ENCODE results near the gene GNAT2. TPM values are rescaled to one million over a fixed set of nuclear protein-coding genes. Genes with fewer than 3 reads are reported as not detected.

The GNAT2 gene
- total RNA-seq, 2 experiments from 2014 or later, result 0.29 to 0.31 TPM

DNA sequence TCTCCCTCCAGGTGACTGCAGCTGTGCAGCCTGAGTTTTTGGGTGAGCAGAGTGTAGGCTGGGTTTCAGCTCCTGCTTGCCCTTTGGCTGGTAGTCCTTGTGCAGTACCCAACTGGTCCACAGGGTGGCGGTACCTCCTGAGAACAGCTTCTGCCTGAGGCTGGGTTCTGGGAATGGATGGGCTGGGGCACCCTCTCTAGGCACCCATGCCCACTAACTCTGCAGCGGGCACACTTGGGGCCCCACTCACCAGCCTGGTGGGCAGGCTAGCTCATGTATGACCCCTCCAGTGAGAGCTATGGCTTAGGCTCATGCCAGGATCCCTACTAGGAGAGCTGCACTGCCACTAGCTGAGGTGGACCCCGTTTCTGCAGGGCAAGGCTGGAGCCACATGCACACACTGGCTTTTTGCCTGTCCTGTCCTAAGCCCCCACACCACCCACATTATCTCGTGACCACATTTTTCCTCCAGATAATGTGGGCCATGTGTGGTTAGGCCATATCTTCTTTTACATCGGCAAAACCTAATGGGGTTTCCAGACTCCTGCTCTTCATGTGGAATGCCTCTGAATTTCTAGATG lies 21.0 kb upstream of the GNAT2 start:
- ChIA-PET CTCF (interaction anchor here (0.5 to 10.9 kb wide), 79 partner anchors 10 to 1524 kb away, joined by 3 to 242 read pairs (median 4); partner anchors contain the start of genes AHCYL1, AMIGO1, AMPD2 and EPS8L3), POLR2A (interaction anchor here (1.2 to 1.8 kb wide), 3 partner anchors 11 to 94 kb away, joined by 3 to 10 read pairs (median 6); partner anchors contain the start of gene GNAI3)
- DNase-seq, result peak; percentile 93
- no peak overlapping the region for H3K4me3 Mint-ChIP-seq
- peaks cover 5% of the 10 kb centered on the region for H3K4me1 Mint-ChIP-seq (ENCODE audit: low read depth)
- H3K27ac Mint-ChIP-seq, result no peak overlapping the region
- H3K27me3 Mint-ChIP-seq, result no peaks in the 10 kb centered on the region
- H3K9me3 Mint-ChIP-seq, result no peaks in the 10 kb centered on the region
- no peaks in the 10 kb centered on the region for H3K36me3 Mint-ChIP-seq
- intact Hi-C loops (cut with micrococcal nuclease), result loop anchor here (1.0 kb wide), 1 partner anchor 94 kb away; no protein-coding TSS in a partner anchor

DNA sequence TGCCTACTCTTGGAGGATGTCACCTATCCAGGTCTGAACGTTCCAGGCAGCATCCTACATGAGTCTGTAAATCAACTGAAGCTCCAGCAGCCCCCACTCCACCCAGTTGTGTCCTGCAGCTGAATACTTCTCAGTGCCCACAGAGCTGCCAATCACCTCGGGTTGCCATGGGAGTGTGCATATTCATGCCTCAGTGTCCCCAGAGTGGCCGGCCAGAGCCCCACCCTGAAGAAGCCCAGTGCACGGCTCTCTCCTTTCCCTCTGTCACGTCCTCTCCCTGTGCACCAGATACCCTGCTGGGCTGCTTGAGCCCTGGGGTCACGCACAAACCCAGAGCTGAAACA lies 20.4 kb upstream of the GNAT2 start:
- no peak overlapping the region for H3K27ac Mint-ChIP-seq
- no peaks in the 10 kb centered on the region for H3K27me3 Mint-ChIP-seq
- DNase-seq, result no peak
- intact Hi-C loops (cut with micrococcal nuclease), result loop anchor here (1.0 kb wide), 1 partner anchor 94 kb away; no protein-coding TSS in a partner anchor
- H3K4me3 Mint-ChIP-seq, result no peak overlapping the region
- H3K9me3 Mint-ChIP-seq, result no peaks in the 10 kb centered on the region
- H3K36me3 Mint-ChIP-seq, result no peaks in the 10 kb centered on the region
- H3K4me1 Mint-ChIP-seq (ENCODE audit: low read depth), result peaks cover 11% of the 10 kb centered on the region
- POLR2A ChIA-PET, result interaction anchor here (1.2 to 1.8 kb wide), 3 partner anchors 10 to 93 kb away, joined by 3 to 10 read pairs (median 6); partner anchors contain the start of gene GNAI3
- CTCF ChIA-PET, result interaction anchor here (0.5 to 10.9 kb wide), 77 partner anchors 10 to 1524 kb away, joined by 3 to 242 read pairs (median 4); partner anchors contain the start of genes AHCYL1, AMIGO1, AMPD2 and EPS8L3

DNA sequence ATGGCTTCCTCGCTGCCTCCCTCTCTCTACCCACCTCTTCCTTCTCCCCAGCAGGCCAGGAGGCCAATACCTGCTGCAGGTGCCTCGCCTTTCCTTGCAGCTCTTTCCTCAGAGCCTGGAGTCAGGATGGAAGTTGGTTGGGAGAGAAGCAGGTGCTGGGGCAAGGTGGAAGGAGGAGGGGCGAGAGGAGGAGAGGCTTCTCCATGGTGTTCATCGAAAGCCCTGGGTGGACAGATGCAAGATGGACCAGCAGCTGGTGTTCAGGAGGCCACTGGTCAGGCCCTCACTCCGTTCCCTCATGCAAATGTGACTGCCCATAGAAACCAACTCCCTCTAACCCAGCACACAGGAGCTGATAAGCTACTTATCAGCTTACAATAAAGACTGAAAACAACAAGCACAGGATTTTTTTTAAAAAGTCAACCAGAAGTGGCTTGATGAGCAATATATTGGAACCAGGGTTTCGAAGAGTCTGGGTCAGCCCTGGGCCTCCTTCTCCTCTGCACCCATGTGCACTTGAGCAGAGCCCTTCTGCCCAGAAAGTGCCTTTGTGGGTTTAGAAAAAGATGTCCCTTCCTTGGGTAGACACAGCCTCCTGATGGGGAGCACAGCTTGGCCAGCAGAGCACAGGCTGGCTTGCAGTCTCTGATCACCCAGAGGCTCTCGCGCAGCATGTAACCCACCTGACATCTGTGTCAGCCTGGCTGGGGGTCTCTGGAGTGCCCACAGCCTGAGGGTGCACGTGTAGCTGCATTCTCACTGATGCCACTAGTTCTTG lies 19.8 kb upstream of the GNAT2 start:
- DNase-seq, result no peak
- H3K9me3 Mint-ChIP-seq, result no peaks in the 10 kb centered on the region
- no peaks in the 10 kb centered on the region for H3K36me3 Mint-ChIP-seq
- CTCF ChIA-PET, result interaction anchor here (0.6 to 10.9 kb wide), 46 partner anchors 9 to 821 kb away, joined by 3 to 242 read pairs (median 10); partner anchors contain the start of genes AHCYL1, AMPD2, EPS8L3 and GNAI3
- H3K4me3 Mint-ChIP-seq, result no peak overlapping the region
- H3K27ac Mint-ChIP-seq, result no peak overlapping the region
- no peaks in the 10 kb centered on the region for H3K27me3 Mint-ChIP-seq
- POLR2A ChIA-PET, result interaction anchor here (1.3 to 1.8 kb wide), 2 partner anchors 9 to 91 kb away, joined by 3 to 10 read pairs; partner anchors contain the start of gene GNAI3
- H3K4me1 Mint-ChIP-seq (ENCODE audit: low read depth), result peaks cover 16% of the 10 kb centered on the region
- intact Hi-C loops (cut with micrococcal nuclease), result no loop called here

DNA sequence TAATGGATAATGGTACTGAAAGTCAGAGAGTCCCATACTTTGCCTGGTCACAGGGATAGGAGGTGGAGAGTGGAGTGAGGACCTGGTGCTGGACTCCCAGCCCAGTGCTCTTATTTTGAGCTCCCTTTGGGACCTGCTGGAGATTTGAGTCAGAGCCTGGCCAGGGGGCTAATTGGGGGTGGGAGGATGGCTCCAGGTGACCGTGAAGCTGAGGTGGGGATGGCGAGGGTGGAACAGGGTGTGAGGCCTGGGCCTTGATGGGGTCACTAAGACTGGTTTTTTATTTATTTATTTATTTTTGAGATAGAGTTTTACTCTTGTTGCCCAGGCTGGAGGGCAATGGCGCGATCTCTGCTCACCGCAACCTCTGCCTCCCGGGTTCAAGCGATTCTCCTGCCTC lies 18.0 kb upstream of the GNAT2 start:
- intact Hi-C loops (cut with micrococcal nuclease), result no loop called here
- Mint-ChIP-seq H3K36me3 (no peaks in the 10 kb centered on the region), H3K27ac (no peak overlapping the region), H3K9me3 (no peaks in the 10 kb centered on the region), H3K27me3 (no peaks in the 10 kb centered on the region), H3K4me3 (no peak overlapping the region), H3K4me1 (ENCODE audit: low read depth) (peaks cover 18% of the 10 kb centered on the region)
- CTCF ChIA-PET, result interaction anchor here (0.9 to 10.9 kb wide), 7 partner anchors 7 to 347 kb away, joined by 3 to 242 read pairs (median 61); partner anchors contain the start of gene AHCYL1
- DNase-seq, result no peak
- POLR2A ChIA-PET, result no interaction called here

DNA sequence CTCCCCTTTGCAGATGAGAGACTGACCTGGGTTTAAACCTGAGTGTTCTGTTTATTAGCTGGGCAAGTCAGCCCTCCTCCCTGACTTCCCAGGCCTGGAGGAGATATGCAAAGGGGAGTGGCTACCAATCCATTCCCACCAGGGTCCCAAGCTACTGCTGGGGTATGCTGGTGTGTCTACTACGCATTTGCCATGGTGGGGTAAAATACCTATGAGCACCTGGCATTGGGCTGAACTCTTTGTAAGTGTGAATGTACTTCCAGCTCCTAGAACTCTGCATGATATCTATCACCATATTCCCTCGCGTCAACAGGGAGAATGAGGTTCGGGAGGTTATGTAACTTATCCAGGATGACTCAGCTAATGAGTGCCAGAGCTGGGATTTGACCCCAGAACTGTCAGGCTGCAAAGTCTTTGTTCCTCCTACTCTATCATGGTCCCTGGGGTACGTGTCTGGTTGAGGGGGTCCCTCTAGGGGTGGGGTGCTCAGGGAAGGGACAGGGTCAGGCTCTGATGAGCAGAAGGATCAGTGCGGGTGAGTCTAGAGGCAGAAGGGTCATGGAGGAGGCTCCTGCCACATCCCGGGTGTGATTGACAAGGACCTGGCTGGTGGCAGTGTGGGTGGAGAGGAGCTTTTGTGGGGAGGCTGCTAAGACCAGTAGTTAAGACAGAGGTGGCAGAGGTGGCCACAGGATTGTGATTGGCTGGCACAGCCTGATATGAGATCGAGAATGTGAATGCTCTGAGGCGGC lies 17.0 kb upstream of the GNAT2 start:
- ChIA-PET CTCF (interaction anchor here (0.9 to 10.9 kb wide), 7 partner anchors 6 to 375 kb away, joined by 4 to 242 read pairs (median 61); partner anchors contain the start of gene AHCYL1), POLR2A (no interaction called here)
- H3K27me3 Mint-ChIP-seq, result no peaks in the 10 kb centered on the region
- H3K4me3 Mint-ChIP-seq, result no peak overlapping the region
- H3K9me3 Mint-ChIP-seq, result no peaks in the 10 kb centered on the region
- peaks cover 4% of the 10 kb centered on the region for H3K36me3 Mint-ChIP-seq
- no peak for DNase-seq
- intact Hi-C loops (cut with micrococcal nuclease), result no loop called here
- peaks cover 18% of the 10 kb centered on the region for H3K4me1 Mint-ChIP-seq (ENCODE audit: low read depth)
- H3K27ac Mint-ChIP-seq, result no peak overlapping the region

DNA sequence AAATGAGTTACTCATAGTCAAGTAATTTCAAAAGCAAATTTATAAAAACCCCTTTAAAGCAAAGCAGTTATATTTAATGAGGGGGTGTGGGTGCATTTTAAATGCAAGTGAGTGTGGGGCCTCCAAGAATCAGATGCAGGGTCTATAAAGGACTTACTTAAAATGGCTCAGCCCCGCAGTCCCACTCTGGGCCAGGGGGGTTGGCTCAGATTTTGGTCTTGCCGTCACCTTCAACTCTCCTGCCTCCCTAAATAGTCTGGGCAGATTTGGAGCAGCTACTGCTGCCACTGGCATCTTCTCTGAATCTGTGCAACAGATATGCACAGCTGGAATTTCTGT lies 16.4 kb upstream of the GNAT2 start:
- DNase-seq, result no peak
- intact Hi-C loops (cut with micrococcal nuclease), result loop anchor here (1.0 kb wide), 1 partner anchor 19 kb away; no protein-coding TSS in a partner anchor
- Mint-ChIP-seq H3K4me1 (ENCODE audit: low read depth) (peaks cover 18% of the 10 kb centered on the region), H3K4me3 (no peak overlapping the region), H3K27me3 (no peaks in the 10 kb centered on the region), H3K36me3 (peaks cover 6% of the 10 kb centered on the region), H3K9me3 (no peaks in the 10 kb centered on the region), H3K27ac (no peak overlapping the region)
- POLR2A ChIA-PET, result no interaction called here
- CTCF ChIA-PET, result interaction anchor here (0.9 to 10.9 kb wide), 5 partner anchors 10 to 349 kb away, joined by 3 to 242 read pairs (median 123); partner anchors contain the start of genes AHCYL1 and GSTM4

DNA sequence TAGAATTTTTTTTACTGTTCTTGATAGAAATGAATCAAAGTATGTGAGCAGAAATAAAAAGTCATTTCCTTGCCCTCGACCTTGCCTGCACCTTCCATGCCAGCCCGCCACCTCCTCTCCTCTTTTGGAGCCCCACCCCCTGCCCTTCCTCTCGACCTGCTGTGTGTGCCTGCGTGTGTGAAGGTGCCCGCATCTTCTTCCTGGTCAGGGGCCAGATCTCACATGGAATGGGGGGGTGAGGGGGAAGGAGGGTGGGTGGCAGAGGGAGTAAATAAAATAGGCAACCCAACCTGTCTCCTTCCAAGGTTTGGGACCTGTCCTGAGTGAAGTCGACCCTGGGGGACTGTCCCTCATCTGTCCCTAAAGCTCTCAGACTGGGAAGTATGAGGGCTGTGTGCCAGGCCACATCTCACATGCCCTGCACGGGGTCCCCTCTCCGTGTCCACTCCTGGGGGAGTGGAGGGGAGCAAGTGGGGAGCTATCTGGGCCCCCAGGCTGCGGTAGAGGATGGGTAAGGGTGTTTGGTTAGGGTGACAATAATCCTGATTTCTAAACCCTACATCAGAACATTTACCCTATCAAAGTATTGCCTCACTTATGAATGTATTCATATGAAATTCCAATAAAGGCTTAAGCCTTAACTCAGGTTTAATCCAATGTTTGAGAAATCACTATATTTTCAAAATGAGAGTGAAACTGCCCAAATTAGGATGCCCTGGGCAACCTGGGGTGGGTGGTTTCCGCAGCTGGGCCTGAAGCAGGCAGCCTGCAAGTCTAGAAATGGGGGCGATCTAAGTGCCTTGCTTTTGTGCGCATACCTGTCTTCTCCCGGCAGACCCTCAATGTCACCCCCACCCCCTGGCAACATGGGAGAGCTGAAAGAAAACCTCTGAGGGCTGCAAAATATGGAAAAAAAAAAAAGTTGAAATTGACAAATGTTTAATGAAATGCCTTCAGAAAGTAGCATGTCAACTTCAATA lies 15.6 kb upstream of the GNAT2 start:
- intact Hi-C loops (cut with micrococcal nuclease), result loop anchor here (1.0 kb wide), 1 partner anchor 18 kb away; no protein-coding TSS in a partner anchor
- POLR2A ChIA-PET, result interaction anchor here (1.2 kb wide), 1 partner anchor 87 kb away, joined by 5 read pairs; the partner anchor contains the start of gene GNAI3
- CTCF ChIA-PET, result interaction anchor here (0.9 to 10.9 kb wide), 5 partner anchors 9 to 350 kb away, joined by 3 to 130 read pairs (median 6); partner anchors contain the start of genes AHCYL1 and GSTM4
- peaks cover 16% of the 10 kb centered on the region for H3K4me1 Mint-ChIP-seq (ENCODE audit: low read depth)
- H3K27ac Mint-ChIP-seq, result no peak overlapping the region
- H3K4me3 Mint-ChIP-seq, result no peak overlapping the region
- H3K27me3 Mint-ChIP-seq, result no peaks in the 10 kb centered on the region
- DNase-seq, result peak; percentile 50
- peaks cover 7% of the 10 kb centered on the region for H3K36me3 Mint-ChIP-seq
- no peaks in the 10 kb centered on the region for H3K9me3 Mint-ChIP-seq

DNA sequence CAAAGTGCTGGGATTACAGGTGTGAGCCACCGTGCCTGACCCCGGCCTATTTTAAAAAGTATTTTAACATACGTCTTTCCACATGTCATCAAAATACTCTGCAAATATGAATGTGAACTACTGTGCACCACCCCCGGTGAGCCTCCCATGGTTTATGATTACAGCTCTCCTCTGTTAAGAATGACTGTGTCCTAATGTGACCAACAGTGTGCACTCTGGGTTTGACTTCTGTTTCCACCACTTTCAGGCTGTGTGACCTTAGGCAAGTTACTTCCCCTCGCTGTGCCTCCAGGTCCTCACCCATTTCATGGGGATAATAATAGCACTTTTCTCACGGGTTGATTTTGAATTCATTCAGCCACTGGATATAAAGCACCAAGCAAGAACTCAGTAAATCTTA lies 14.9 kb upstream of the GNAT2 start:
- peaks cover 15% of the 10 kb centered on the region for H3K4me1 Mint-ChIP-seq (ENCODE audit: low read depth)
- no peaks in the 10 kb centered on the region for H3K27me3 Mint-ChIP-seq
- no peaks in the 10 kb centered on the region for H3K9me3 Mint-ChIP-seq
- DNase-seq, result peak; percentile 38
- no peak overlapping the region for H3K4me3 Mint-ChIP-seq
- ChIA-PET POLR2A (interaction anchor here (1.2 kb wide), 1 partner anchor 86 kb away, joined by 5 read pairs; the partner anchor contains the start of gene GNAI3), CTCF (interaction anchor here (1.0 to 10.9 kb wide), 3 partner anchors 9 to 351 kb away, joined by 3 to 123 read pairs (median 6); partner anchors contain the start of gene AHCYL1)
- no peak overlapping the region for H3K27ac Mint-ChIP-seq
- H3K36me3 Mint-ChIP-seq, result peaks cover 12% of the 10 kb centered on the region
- intact Hi-C loops (cut with micrococcal nuclease), result no loop called here

DNA sequence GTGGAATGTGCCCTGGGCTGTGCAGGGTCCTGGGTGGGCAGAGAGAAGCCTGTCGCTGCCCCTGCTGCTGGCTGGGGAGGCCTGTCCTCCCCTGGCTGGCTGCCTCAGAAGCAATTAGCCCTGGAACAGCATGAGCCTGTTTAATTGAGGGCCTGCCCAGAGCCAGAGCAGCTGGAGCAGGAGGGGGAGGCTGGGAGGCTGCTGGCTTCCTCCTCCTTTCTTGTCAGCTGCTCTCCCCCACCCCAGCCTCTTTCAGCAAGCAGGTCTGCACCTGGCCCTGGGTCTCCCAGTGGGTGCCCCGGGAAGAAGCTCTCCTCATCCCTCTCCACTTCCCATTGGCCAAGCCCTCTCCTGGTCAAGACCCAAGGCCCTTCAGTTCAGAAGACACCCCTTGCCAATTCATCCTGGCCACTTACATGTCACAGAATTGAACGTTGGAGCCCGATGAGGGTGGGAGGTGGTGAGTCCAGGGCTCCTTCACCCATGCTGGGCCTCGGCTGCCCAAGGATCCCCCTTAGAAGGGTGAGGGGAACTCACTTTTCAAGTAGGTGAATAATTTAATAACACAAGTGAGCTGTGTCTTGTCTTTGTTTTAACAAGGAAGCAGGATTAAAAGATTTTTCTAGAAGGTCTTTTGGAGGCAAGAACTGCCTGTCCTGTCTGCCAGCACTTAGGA lies 13.4 kb upstream of the GNAT2 start:
- Mint-ChIP-seq H3K27me3 (no peaks in the 10 kb centered on the region), H3K9me3 (no peaks in the 10 kb centered on the region), H3K27ac (no peak overlapping the region), H3K36me3 (peaks cover 18% of the 10 kb centered on the region), H3K4me3 (no peak overlapping the region), H3K4me1 (ENCODE audit: low read depth) (peaks cover 15% of the 10 kb centered on the region)
- DNase-seq, result no peak
- intact Hi-C loops (cut with micrococcal nuclease), result no loop called here
- ChIA-PET POLR2A (no interaction called here), CTCF (interaction anchor here (0.5 to 7.6 kb wide), 4 partner anchors 11 to 87 kb away, joined by 3 to 101 read pairs (median 3); partner anchors contain the start of gene AMPD2)

Data from activated CD4-positive, alpha-beta memory T cell treated with anti-CD3 and anti-CD28 coated beads for 36 hours (primary cell).